GM19238 (cell line): ENCODE data around the gene ART4.

Source experiments
- DNase-seq: peaks from one replicate; pipeline ENCODE4 v3.0.0; 2011; ENCODE audit warnings: low spot score; ENCODE audit not compliant: insufficient read length

ART4 gene

DNA sequence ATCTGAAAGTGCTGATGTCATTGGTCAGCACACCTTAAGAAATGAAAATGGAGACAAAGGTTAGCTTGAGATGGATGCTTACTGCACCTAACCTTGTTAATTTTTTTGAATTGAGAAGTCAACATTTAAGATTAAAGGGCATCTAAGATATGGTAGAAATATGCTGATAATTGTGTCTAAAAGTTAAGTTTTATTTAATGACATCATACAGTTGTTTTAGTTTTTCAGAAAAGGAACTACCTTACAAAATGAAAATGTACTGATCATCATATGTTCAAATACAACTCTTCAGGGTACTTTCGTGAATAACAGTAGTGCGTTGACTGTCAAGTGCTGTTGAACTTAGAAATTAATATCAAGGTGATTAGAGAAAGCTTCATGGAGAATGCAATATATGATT lies 31.8 kb downstream of the ART4 start:
- no peak for DNase-seq

DNA sequence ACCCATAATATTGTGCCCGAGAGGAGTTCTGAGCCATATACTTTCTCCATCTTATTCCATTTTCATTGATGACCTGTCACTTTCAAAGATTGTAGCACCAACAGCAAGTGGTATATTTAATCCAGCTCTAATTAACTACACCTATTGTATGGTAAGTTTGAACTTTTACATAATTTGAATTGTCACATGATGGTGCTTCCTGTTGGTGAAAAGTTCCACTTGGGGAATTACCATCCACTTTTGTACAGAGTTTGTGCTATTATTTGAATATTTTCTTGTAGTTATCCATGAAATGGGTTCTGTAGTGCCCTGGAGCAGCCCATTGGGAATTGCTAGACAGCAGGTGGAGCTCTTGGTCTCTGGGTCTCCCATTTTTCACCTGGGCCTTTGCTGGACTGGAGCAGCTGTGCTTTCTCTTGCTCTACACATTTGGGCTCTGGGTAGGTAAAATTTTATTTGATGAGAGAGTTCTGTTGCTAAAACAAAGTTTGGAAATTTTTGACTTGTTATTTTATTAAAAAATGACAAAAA lies 32.3 kb downstream of the ART4 start:
- DNase-seq, result no peak

DNA sequence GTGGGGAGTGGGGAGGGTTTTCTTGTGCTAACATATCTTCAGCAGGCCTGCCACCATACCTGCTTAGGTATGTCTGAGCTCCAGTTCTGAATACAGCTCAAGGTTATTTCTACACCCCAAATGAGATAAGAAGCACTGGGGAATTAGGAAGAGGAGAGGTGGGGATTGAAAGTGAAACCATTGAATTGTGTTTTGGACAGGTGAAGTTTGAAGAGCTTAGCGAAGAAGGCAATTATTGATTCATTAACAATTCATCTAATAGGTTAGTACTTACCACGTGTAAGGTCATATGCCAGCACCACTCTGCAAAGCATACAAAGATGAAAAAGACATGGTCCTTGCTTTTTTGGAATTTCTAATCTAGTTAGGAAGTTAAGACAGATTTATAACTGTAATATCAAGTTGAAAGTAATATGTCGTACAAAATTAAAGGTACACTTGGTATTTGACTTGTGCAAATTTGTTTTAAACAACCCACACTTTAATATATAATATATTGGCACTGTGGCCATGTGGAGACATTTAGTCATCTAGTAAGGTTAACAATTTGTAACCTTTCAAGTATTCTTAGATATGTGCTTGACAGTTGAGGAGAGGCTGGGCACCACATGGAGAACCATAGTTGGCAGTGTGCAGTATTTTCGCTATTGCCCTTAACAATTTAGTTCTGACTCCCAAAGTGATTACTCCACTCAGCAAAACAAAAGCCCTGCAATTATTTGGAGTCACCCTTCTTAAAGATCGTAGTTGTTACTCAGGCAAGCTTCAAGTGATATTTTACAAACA lies 33.0 kb downstream of the ART4 start:
- DNase-seq, result no peak

DNA sequence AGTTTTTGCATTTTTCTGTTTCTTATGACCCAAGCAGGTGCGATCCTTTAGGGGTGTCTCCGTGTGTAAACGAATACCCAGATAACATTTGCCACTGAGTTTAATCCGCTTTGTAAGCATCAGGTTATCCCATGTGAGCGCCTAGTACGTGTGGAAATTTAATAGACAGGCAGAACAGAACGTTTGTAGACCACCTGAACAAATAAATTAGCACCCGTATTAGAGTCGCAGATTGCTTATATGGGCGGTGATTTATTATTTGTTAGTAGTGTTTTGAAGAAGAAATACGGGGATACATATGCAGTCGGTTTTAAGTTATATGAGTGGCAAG lies 39.5 kb downstream of the ART4 start:
- DNase-seq, result no peak

DNA sequence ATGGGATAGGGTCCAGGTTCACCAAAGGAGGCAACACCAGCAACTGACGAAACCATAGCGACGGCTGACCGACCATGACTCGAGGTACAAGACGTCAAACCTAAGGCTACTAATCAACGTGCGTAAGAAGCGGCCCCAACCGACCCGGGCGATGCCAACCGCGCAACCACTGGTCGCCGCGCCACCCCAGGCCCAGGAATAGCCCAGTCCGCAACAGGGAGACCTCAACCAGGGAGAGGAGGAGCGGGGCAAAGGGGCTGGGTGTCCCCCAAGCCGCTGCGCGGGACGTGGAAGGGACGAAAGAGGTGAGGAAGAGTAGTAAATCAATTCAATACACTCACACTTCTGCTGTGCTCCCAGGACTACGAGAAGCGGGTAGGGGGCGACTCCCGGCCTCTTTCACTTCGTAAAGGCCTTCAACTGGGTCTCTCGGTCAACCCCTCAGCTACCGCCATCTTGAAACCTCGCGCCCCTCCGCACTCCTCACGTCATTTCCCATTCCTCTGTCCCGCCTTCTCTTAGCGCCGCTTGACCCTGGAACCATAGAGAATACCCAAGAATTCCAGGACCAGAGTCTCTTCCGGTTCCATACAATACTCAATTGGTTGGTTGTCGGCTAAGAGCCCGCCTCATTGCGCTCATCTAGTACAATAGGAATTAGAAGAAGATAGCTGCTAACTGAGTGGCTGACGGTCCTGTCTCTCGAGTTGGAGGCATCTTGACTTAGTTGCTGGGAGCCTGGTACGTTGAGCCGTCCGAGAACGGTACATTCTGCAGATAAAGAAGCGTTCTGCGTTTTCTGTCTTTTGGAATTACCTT lies 40.1 kb downstream of the ART4 start, which contains the start of the genes C12orf60 and WBP11:
C12orf60 (plus strand) TSS at position 660 of the 819 bp plus-strand sequence. CDS start 19,266 bp downstream, outside the sequence.
WBP11 (minus strand) TSS at position 468 of the 819 bp plus-strand sequence. CDS start 2,095 bp downstream, outside the sequence.
- DNase-seq, result peak; percentile 73

DNA sequence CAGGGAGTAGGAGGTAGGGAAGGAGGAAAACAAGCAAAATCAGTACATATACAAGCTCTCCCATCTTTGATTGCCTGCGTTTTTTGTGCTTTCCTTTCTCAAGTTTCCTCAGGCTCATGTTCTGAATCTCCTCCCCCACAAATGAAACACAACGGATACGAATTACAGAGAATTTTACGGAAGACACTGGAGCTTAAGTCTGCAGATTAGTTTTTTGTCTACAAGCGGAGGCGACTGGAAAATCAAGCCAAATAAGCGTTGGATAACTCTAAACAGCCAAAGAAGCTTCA lies 40.7 kb downstream of the ART4 start:
- DNase-seq, result no peak

DNA sequence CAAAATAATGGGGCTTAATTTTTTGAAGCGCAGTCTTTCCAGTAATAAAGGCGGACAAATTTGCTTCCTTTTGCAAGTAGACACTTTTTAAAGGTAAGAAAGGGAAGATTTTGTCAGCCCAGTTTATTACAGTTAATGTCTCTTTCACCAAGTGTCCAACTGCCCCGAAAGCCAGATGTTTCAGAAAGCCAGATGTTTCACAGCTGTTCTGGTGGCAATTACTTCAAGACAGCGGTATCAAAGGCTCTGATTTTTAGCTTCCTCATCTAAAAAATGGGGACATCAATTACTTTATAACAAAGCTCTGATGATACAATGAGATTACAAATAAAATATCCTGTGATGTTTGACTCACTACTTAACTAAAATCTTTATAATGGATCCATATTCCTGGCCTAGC lies 41.1 kb downstream of the ART4 start:
- no peak for DNase-seq

DNA sequence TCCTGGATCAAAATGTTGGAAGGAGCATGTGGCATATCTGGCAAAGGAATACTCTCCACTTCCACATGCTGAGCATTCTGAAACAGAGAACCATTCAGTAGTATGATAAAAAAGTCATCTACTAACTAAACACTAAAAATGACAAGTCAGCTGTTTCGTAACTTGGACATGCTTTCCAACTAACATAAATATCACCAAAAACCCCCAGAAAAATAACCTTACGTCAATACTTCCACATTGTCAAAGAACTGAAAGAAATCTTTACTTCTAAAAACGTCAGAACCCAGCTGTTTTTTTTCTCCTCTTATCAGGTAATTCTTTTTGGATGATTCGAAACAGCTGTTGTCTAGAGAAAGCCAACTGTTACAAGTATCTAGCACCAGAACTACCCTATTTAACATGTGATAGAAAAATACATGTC lies 48.3 kb downstream of the ART4 start:
- DNase-seq, result no peak

DNA sequence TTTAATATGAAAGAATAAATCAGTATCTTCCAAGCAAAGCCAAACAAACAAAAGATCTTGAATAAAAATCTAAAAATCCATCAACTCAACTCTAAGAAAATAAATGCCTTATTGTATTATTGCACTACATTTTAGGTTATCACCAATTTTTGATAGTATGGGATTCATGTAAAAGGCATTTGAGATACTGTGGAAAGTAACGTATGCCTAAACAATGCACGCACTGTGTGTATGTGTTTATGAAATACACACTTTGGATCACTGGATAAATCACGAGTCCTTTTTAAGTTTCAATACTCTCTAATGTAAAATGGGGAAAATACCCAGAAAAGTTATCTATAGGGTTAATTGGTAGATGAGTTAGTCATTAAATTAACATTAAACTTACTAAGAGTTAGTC lies 57.8 kb downstream of the ART4 start:
- no peak for DNase-seq

DNA sequence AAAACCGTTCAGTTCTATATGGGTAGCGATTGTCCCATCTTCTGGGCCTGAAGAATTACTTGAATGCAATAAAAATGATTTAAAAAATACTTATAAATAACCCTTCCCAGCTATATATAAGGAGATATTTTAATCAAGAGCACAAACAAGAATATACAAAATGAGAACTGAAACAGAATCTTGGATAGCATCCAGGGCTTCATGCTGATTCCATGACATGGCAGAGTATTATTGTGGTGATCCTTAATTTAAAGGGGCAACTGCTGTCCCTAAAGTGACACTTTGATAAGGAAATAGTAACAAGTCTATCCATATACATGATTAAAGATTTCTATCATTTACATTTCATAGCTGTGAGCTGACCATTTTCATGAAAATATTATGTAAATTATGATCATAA lies 58.9 kb downstream of the ART4 start:
- DNase-seq, result no peak

DNA sequence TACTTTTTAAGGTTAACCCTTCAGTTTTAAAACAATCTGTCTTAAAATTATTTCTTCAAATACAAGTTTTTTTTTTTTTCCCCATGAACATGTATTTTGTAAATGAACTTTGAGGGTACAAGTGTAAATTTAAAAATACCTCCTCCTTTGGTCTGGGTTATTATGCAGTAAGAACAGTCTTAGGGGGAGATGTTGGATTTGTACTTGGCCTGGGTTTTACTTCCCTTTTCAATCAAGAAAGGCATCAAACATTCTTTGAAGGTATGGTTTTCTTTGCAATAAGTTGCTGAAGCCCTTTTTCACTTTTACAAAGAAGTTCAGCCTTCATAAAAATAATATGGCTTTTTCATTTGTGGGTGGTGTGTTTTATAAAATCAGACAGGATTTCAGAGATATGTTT lies 60.6 kb downstream of the ART4 start:
- DNase-seq, result no peak

DNA sequence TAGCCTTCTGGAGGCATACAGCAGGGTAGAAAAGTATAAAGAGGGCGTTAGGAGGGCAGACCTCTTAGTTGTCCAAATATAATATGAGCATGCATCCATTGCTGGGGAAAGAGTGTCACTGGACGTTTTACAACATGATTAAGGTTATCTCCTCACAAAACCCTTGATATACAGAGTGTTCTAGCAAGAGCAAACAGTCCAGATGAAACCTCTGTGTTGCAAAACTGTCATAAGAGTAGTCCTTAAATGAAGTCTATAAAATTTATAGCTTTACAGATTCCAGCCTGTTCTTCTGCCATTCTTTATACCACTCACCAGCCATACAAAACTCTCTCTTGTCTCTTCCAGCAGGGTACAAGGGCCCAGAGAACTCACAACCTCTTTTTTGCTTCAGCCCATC lies 61.8 kb downstream of the ART4 start:
- DNase-seq, result no peak

DNA sequence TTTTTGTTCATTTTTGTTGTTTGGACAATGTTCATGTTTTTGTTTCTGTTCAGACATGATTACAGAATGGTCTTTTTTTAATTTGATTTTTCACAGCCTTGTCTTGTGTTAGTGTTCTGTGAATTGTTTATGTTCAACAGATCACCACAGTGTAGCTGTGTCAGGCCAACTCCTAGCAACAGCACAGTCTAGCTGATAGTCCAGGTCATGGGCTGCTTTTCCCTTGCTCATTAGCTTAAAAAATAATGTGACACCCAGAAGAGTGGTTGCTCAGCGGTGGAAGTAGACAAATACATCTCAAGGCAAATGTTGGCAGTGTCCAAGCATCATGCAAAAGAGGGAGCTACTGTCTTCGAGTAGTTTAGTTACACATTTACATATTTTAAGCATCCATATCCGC lies 62.5 kb downstream of the ART4 start:
- no peak for DNase-seq

DNA sequence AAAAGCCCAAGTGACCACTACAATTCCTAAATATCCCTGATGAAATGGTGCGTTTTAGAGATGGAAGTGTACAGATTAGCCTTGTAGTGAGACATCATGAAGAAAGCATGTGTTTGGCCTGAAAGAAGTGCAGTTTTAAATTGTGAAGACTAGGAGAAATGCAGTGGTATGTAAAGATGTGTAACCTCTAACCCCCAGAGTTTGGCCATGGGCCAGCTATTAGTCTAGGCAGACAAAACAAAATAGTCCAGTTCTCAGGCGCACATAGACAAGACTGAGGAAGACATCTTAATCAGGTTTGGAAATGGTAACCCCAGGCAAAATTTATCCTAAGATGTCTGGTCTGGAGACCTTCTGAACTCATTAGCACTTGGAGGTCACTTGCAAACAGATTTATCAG lies 63.5 kb downstream of the ART4 start:
- no peak for DNase-seq

DNA sequence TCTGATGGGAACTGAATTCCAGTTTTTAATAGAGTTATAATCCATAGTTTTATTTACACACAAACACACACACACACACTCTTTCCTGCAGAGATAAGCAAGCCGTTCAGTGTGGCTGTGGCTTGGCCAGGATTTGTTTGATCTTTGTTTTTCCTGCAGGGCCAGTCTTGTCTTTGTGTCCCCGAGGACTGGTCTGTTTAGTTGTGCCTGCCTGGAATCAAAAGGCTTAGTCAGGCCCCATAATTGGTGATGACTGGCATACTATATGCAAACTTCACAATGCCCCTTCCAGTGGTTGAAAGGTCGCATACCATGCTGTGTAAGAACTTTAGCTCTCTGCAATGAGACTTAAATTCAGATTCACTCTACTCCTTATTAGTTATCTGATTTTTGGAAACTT lies 66.1 kb downstream of the ART4 start:
- no peak for DNase-seq

DNA sequence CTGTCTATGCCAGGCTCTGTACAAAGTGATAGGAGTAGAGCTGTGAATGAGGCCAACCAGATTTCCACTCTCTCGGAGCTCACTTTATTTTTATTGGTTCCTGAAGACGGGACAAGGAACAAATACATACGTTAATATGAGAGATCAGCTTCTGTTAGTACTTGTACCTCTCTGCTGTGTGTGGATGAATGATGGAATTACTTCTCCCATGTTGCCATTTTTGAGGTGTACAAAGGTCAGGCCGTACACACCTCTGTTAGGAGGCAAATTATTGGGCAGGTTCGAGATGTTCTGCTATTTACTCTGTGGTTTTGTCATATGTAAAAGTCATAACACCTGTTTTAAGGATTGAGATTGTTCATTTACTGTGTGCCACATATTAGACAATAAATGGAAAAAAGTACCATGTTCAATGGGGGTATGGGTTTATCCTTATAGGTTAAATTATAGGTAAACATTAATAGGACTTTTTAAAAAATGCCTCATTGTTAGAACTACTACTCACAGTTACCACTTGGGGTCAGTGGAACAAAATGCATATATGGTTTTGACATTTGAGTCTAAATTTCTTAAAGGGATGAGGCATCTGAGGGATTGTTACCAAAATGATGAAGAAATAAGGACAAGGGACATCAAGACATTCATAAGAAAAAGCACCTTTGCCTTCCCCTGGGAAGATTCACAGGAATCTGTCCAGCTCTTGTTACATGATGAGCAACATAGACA lies 66.9 kb downstream of the ART4 start:
- DNase-seq, result no peak

DNA sequence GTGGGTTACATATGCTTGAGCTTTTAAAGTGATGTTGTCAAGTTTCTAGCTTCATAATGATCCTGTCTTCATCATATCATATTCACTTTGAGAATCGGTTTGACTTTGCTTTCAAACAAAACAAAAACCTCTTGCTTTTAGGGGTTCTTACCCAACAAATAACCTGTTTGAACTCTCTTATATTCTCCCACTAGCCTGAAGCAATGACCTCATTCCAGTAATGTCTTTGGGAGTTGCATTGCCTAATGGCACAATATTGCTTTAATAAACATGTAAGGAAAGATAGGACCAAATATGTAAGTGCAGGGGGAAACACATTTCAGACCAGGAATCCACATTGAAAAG lies 67.7 kb downstream of the ART4 start:
- DNase-seq, result no peak
